ENCODE measurements around the gene KCNN3.
A peak's percentile ranks its signal among the peaks of the same experiment; 100 is the strongest.

KCNN3 gene

GRCh38 chr1:154791292-154792166 lies 78.6 kb downstream of the KCNN3 start:
- peak; percentile 58 for DNase-seq (ENCODE audit: low spot score)

- no peak for DNase-seq (ENCODE audit: low spot score)
Observed at GRCh38 chr1:154788886-154789285, 81.2 kb downstream of the KCNN3 start.

GRCh38 chr1:154788110-154788870 lies 81.8 kb downstream of the KCNN3 start:
- DNase-seq (ENCODE audit: low spot score) = no peak

- no peak for DNase-seq (ENCODE audit: low spot score)
Observed at GRCh38 chr1:154786804-154787570, 83.1 kb downstream of the KCNN3 start.

- no peak for DNase-seq (ENCODE audit: low spot score)
Observed at GRCh38 chr1:154784924-154785531, 85.1 kb downstream of the KCNN3 start.

GRCh38 chr1:154784416-154784815 lies 85.7 kb downstream of the KCNN3 start:
- DNase-seq (ENCODE audit: low spot score) = no peak

- DNase-seq (ENCODE audit: low spot score) = no peak
Observed at GRCh38 chr1:154783976-154784375, 86.1 kb downstream of the KCNN3 start.

- DNase-seq (ENCODE audit: low spot score) = no peak
Observed at GRCh38 chr1:154780541-154780940, 89.5 kb downstream of the KCNN3 start.

- DNase-seq (ENCODE audit: low spot score) = no peak
Observed at GRCh38 chr1:154779551-154780189, 90.4 kb downstream of the KCNN3 start.

GRCh38 chr1:154778944-154779343 lies 91.1 kb downstream of the KCNN3 start:
- DNase-seq (ENCODE audit: low spot score) = no peak

GRCh38 chr1:154778275-154778674 lies 91.8 kb downstream of the KCNN3 start:
- DNase-seq (ENCODE audit: low spot score) = no peak

GRCh38 chr1:154777781-154778180 lies 92.3 kb downstream of the KCNN3 start:
- peak; percentile 74 for DNase-seq (ENCODE audit: low spot score)

- DNase-seq (ENCODE audit: low spot score) = peak; percentile 46
Observed at GRCh38 chr1:154777154-154777553, 92.9 kb downstream of the KCNN3 start.

GRCh38 chr1:154775621-154776605 lies 94.2 kb downstream of the KCNN3 start:
- DNase-seq (ENCODE audit: low spot score) = no peak

- DNase-seq (ENCODE audit: low spot score) = no peak
Observed at GRCh38 chr1:154774175-154774855, 95.8 kb downstream of the KCNN3 start.

GRCh38 chr1:154773551-154773950 lies 96.5 kb downstream of the KCNN3 start:
- no peak for DNase-seq (ENCODE audit: low spot score)

GRCh38 chr1:154772606-154773506 lies 97.2 kb downstream of the KCNN3 start:
- no peak for DNase-seq (ENCODE audit: low spot score)

- no peak for DNase-seq (ENCODE audit: low spot score)
Observed at GRCh38 chr1:154772056-154772455, 98.0 kb downstream of the KCNN3 start.
